Mesenchymal stem cell (in vitro differentiated cells and primary cell): ENCODE data around the gene CAPN5.

Source experiments
- DNase-seq: peaks from one replicate; pipeline ENCODE4 v3.0.0-alpha.2; 2013
- H2AFZ ChIP-seq: one replicate; pipeline ENCODE4 v1.6.1; 2013; ENCODE audit warnings: low read depth, mild to moderate bottlenecking, control low read depth, inconsistent platforms, low read length, moderate library complexity
- H2AK5ac ChIP-seq: 2 replicates; pipeline ENCODE4 v1.6.1; 2013; ENCODE audit warnings: low read length, moderate library complexity, mild to moderate bottlenecking, inconsistent platforms; ENCODE audit not compliant: severe bottlenecking
- H2BK120ac ChIP-seq: one replicate; pipeline ENCODE4 v1.6.1; 2013; ENCODE audit warnings: low read depth, mild to moderate bottlenecking, inconsistent platforms, low read length, moderate library complexity
- H2BK12ac ChIP-seq, 2 experiments: one replicate each; pipeline ENCODE4 v1.6.1; 2013; ENCODE audit warnings: inconsistent platforms in 2 of 2, low read length in 2 of 2, mild to moderate bottlenecking in 2 of 2, moderate library complexity in 2 of 2, control low read depth in 1 of 2
- H2BK15ac ChIP-seq: one replicate; pipeline ENCODE4 v1.6.1; 2013; ENCODE audit warnings: mild to moderate bottlenecking, low read depth, inconsistent platforms; ENCODE audit not compliant: poor library complexity, severe bottlenecking
- H2BK5ac ChIP-seq: 2 replicates; pipeline ENCODE4 v1.6.1; 2013; ENCODE audit warnings: low read depth, mild to moderate bottlenecking, low read length, control low read depth, inconsistent platforms; ENCODE audit not compliant: poor library complexity, severe bottlenecking
- H3K14ac ChIP-seq, 2 experiments: one replicate each; pipeline ENCODE4 v1.6.1; 2013; ENCODE audit warnings: inconsistent platforms in 2 of 2, low read length in 2 of 2, control low read depth in 1 of 2, mild to moderate bottlenecking in 1 of 2, moderate library complexity in 1 of 2
- H3K18ac ChIP-seq, 2 experiments: one replicate each; pipeline ENCODE4 v1.6.1; 2013; ENCODE audit warnings: inconsistent platforms in 2 of 2, low read length in 2 of 2, control low read depth in 1 of 2, low read depth in 1 of 2, mild to moderate bottlenecking in 1 of 2
- H3K23ac ChIP-seq, 2 experiments: one replicate each; pipeline ENCODE4 v1.6.1; 2013; ENCODE audit warnings: inconsistent platforms in 2 of 2, low read length in 2 of 2, mild to moderate bottlenecking in 2 of 2, moderate library complexity in 2 of 2, control low read depth in 1 of 2
- H3K27ac ChIP-seq: 2 replicates; pipeline ENCODE4 v1.5.1; 2013; ENCODE audit warnings: mild to moderate bottlenecking, moderate library complexity, low read length, control low read depth, inconsistent platforms; ENCODE audit not compliant: poor library complexity, severe bottlenecking
- H3K27me3 ChIP-seq, 2 experiments: 2 replicates each; pipeline versions ENCODE4 v1.6.1 to v1.7.0; 2013; ENCODE audit warnings: low read length in 2 of 2, mild to moderate bottlenecking in 2 of 2, moderate library complexity in 2 of 2, control low read depth in 1 of 2, inconsistent platforms in 1 of 2; ENCODE audit not compliant: control insufficient read depth in 1 of 2, insufficient read depth in 1 of 2
- H3K36me3 ChIP-seq, 2 experiments: 2 replicates each; pipeline versions ENCODE4 v1.6.1 to v1.7.0; 2013; ENCODE audit warnings: low read length in 2 of 2, control low read depth in 1 of 2, inconsistent platforms in 1 of 2, low read depth in 1 of 2, mild to moderate bottlenecking in 1 of 2; ENCODE audit not compliant: insufficient read depth in 2 of 2, control insufficient read depth in 1 of 2
- H3K4ac ChIP-seq, 2 experiments: one replicate each; pipeline ENCODE4 v1.6.1; 2013; ENCODE audit warnings: inconsistent platforms in 2 of 2, low read length in 2 of 2, mild to moderate bottlenecking in 2 of 2, moderate library complexity in 2 of 2, control low read depth in 1 of 2, low read depth in 1 of 2
- H3K4me1 ChIP-seq: 2 replicates; pipeline ENCODE4 v1.6.1; 2013; ENCODE audit warnings: low read depth, low read length, control low read depth; ENCODE audit not compliant: control insufficient read depth, insufficient read depth
- H3K4me2 ChIP-seq: 2 replicates; pipeline ENCODE4 v1.6.1; 2013; ENCODE audit warnings: low read length, mild to moderate bottlenecking, inconsistent platforms; ENCODE audit not compliant: poor library complexity, severe bottlenecking
- H3K4me3 ChIP-seq, 2 experiments: 2 replicates each; pipeline versions ENCODE4 v1.5.1 to v1.7.0; 2013; ENCODE audit warnings: low read length in 2 of 2, mild to moderate bottlenecking in 2 of 2, control low read depth in 1 of 2, low read depth in 1 of 2; ENCODE audit not compliant: insufficient read depth in 1 of 2
- H3K79me1 ChIP-seq: replicated peaks from 2 replicates; pipeline ENCODE4 v1.6.1; 2013; ENCODE audit warnings: mild to moderate bottlenecking, control low read depth, low read length, inconsistent platforms; ENCODE audit not compliant: poor library complexity, severe bottlenecking
- H3K9ac ChIP-seq: 2 replicates; pipeline ENCODE4 v1.7.0; 2013; ENCODE audit warnings: mild to moderate bottlenecking, low read length, moderate library complexity
- H3K9me3 ChIP-seq: 2 replicates; pipeline ENCODE4 v1.7.0; 2013; ENCODE audit warnings: mild to moderate bottlenecking, low read length; ENCODE audit not compliant: control insufficient read depth
- H4K8ac ChIP-seq: one replicate; pipeline ENCODE4 v1.6.1; 2013; ENCODE audit warnings: inconsistent platforms, mild to moderate bottlenecking, low read length, moderate library complexity
- H4K91ac ChIP-seq: one replicate; pipeline ENCODE4 v1.6.1; 2013; ENCODE audit warnings: mild to moderate bottlenecking, low read length, inconsistent platforms
- WGBS: methylation state at CpG from one replicate; pipeline ENCODE4 v1.1.7; 2013; ENCODE audit warnings: mixed read lengths; 5-methylcytosine and 5-hydroxymethylcytosine counted together

Gene CAPN5

GRCh38 chr11:77042111-77042726 is 24.6 kb upstream of the CAPN5 start:
- no peak overlapping the region for H3K4ac ChIP-seq
- WGBS: 93% methylated on average over 13 of the region's 13 CpGs

GRCh38 chr11:77044356-77044755 is 22.4 kb upstream of the CAPN5 start:
- Histone ChIP-seq H3K27me3 (peaks cover 5 to 38% of the 10 kb centered on the region in 2 experiments), H4K8ac (no peak overlapping the region), H2BK12ac (no peak overlapping the region), H4K91ac (no peak overlapping the region), H3K9ac (no peak overlapping the region), H3K79me1 (no peaks in the 10 kb centered on the region), H2AFZ (no peak overlapping the region), H3K27ac (no peak overlapping the region), H3K18ac (no peak overlapping the region), H3K4me2 (no peak overlapping the region), H3K4ac (no peak overlapping the region), H3K4me1 (peaks cover 15% of the 10 kb centered on the region), H2AK5ac (no peak overlapping the region), H3K23ac (no peak overlapping the region), H3K36me3 (peaks cover 0 to 5% of the 10 kb centered on the region in 2 experiments), H2BK5ac (no peak overlapping the region), H3K4me3 (no peak overlapping the region), H2BK120ac (no peak overlapping the region), H2BK15ac (no peak overlapping the region), H3K14ac (no peak overlapping the region), H3K9me3 (no peaks in the 10 kb centered on the region)
- WGBS: 100% methylated on average over 1 of the region's 2 CpGs
- DNase-seq: no peak

More at GRCh38 chr11:77042111-77042726, 24.6 kb upstream of the CAPN5 start:
- Histone ChIP-seq H3K9me3 (no peaks in the 10 kb centered on the region), H4K8ac (no peak overlapping the region), H3K4me3 (no peak overlapping the region), H2AK5ac (no peak overlapping the region), H2BK120ac (no peak overlapping the region), H3K14ac (no peak overlapping the region), H3K4me1 (peaks cover 14% of the 10 kb centered on the region), H2BK15ac (no peak overlapping the region), H4K91ac (no peak overlapping the region), H3K18ac (no peak overlapping the region), H3K36me3 (peaks cover 0 to 5% of the 10 kb centered on the region in 2 experiments), H2AFZ (no peak overlapping the region), H3K79me1 (no peaks in the 10 kb centered on the region), H3K4me2 (no peak overlapping the region), H2BK5ac (no peak overlapping the region), H3K27me3 (peaks cover 9 to 55% of the 10 kb centered on the region in 2 experiments), H3K27ac (no peak overlapping the region), H2BK12ac (no peak overlapping the region), H3K23ac (no peak overlapping the region), H3K9ac (no peak overlapping the region)
- DNase-seq: no peak

GRCh38 chr11:77044886-77045285 is 21.9 kb upstream of the CAPN5 start:
- H2BK120ac ChIP-seq: no peak overlapping the region
- H2AFZ ChIP-seq: no peak overlapping the region
- H2AK5ac ChIP-seq: no peak overlapping the region
- peaks cover 0 to 3% of the 10 kb centered on the region in 2 experiments for H3K36me3 ChIP-seq
- no peak overlapping the region for H3K23ac ChIP-seq
- H4K91ac ChIP-seq: no peak overlapping the region
- no peak overlapping the region for H3K27ac ChIP-seq
- no peak for DNase-seq
- no peak overlapping the region for H2BK5ac ChIP-seq
- no peaks in the 10 kb centered on the region for H3K9me3 ChIP-seq
- H3K79me1 ChIP-seq: no peaks in the 10 kb centered on the region
- no peak overlapping the region for H3K14ac ChIP-seq
- no peak overlapping the region for H3K4ac ChIP-seq
- no peak overlapping the region for H2BK12ac ChIP-seq
- no peak overlapping the region for H3K18ac ChIP-seq
- H2BK15ac ChIP-seq: no peak overlapping the region
- peaks cover 9% of the 10 kb centered on the region for H3K4me1 ChIP-seq
- H3K4me2 ChIP-seq: no peak overlapping the region
- peaks cover 5 to 32% of the 10 kb centered on the region in 2 experiments for H3K27me3 ChIP-seq
- H4K8ac ChIP-seq: no peak overlapping the region
- H3K9ac ChIP-seq: no peak overlapping the region
- H3K4me3 ChIP-seq: no peak overlapping the region
- 92% methylated on average over 9 of the region's 9 CpGs for WGBS

GRCh38 chr11:77046060-77046501 is 20.7 kb upstream of the CAPN5 start:
- peaks cover 5 to 20% of the 10 kb centered on the region in 2 experiments for H3K27me3 ChIP-seq
- H2BK5ac ChIP-seq: no peak overlapping the region
- no peak overlapping the region for H2AFZ ChIP-seq
- no peak overlapping the region for H3K18ac ChIP-seq
- no peak overlapping the region for H3K14ac ChIP-seq
- H3K79me1 ChIP-seq: no peaks in the 10 kb centered on the region
- H4K91ac ChIP-seq: no peak overlapping the region
- H3K4ac ChIP-seq: no peak overlapping the region
- H3K23ac ChIP-seq: no peak overlapping the region
- H3K9ac ChIP-seq: peak overlapping the region; percentile 48
- DNase-seq: peak; percentile 33
- H4K8ac ChIP-seq: peak overlapping the region; percentile 27
- H3K4me3 ChIP-seq: peak overlapping the region; percentile 7 to 57
- peaks cover 6% of the 10 kb centered on the region for H3K4me1 ChIP-seq
- no peak overlapping the region for H2BK120ac ChIP-seq
- H2BK12ac ChIP-seq: no peak overlapping the region
- no peaks in the 10 kb centered on the region for H3K36me3 ChIP-seq
- whole genome bisulfite sequencing: 3% methylated on average over 29 of the region's 39 CpGs
- H2AK5ac ChIP-seq: no peak overlapping the region
- no peaks in the 10 kb centered on the region for H3K9me3 ChIP-seq
- H3K27ac ChIP-seq: no peak overlapping the region
- H2BK15ac ChIP-seq: no peak overlapping the region
- peak overlapping the region; percentile 68 for H3K4me2 ChIP-seq
